ENCODE results near the gene ADAM10.

DNA sequence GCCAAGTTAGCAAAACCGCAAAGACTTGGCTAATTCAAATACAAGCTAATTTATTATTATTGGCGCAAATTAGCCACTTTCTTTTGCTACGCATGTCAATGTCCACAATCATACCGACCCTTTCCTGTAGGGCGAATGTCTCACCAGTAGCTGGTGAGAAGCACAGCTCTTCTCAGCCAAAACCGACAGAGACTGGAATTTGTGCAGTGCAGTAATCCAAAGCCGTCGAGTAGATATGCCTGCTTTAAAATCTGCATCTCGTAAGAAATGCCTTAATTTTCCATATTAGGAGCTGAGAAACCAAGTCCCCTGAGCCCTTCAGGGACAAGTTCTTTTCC is 21.0 kb upstream of the ADAM10 start:
- TF ChIP-seq CTCF (IDR thresholded peaks at IDR 0.05) (peak in 3 of 6 experiments; percentile 25 to 32 (median 31)), POLR2A (IDR thresholded peaks at IDR 0.05) (no peak)

All from Peyer's patch (tissue), 4 donors.